Bronchial epithelial cell (primary cell): ENCODE results near the gene SLC37A1. TPM values are rescaled to one million over a fixed set of nuclear protein-coding genes. Genes with fewer than 3 reads are reported as not detected.

Experiments
- DNase-seq: peaks from one replicate; pipeline ENCODE4 v3.0.0-alpha.2; 2010; ENCODE audit warnings: low read depth
- FAIRE-seq: peaks from 2 replicates; lab custom pipeline; 2011; peaks lifted over from hg19 to GRCh38; lab: Jason Lieb, UNC
- H3K27me3 ChIP-seq: 2 replicates; pipeline ENCODE4 v1.5.1; 2011; ENCODE audit warnings: low read length; ENCODE audit not compliant: control insufficient read depth, insufficient read depth
- H3K36me3 ChIP-seq: 2 replicates; pipeline ENCODE4 v1.5.1; 2011; ENCODE audit warnings: low read length; ENCODE audit not compliant: control insufficient read depth, insufficient read depth
- H3K4me3 ChIP-seq: 2 replicates; pipeline ENCODE4 v1.5.1; 2011; ENCODE audit warnings: mild to moderate bottlenecking, low read depth, low read length, control low read depth
- CTCF ChIP-seq: IDR thresholded peaks from 2 replicates; pipeline ENCODE4 v1.5.1; 2011; ENCODE audit warnings: mild to moderate bottlenecking, moderate library complexity, low read length, control low read depth, inconsistent platforms; ENCODE audit not compliant: insufficient read depth, severe bottlenecking
- total RNA-seq: library from RNA; depleted of rRNA; stranded (reverse); fragments of >200 nt; gene quantifications from 2 replicates; pipeline ENCODE4 v1.2.1, GENCODE V29; 2014

Gene SLC37A1
- total RNA-seq, 1 donor from 2014 or later = 7.1 TPM

GRCh38 chr21:42523211-42523610, 9.6 kb downstream of the SLC37A1 start:
- H3K36me3 ChIP-seq = no peaks in the 10 kb centered on the region
- no peak overlapping the region for H3K4me3 ChIP-seq
- no peak for TF ChIP-seq CTCF
- no peak for DNase-seq
- H3K27me3 ChIP-seq = no peaks in the 10 kb centered on the region
- no peak for FAIRE-seq

- H3K27me3 ChIP-seq = no peaks in the 10 kb centered on the region
- FAIRE-seq = no peak
- no peaks in the 10 kb centered on the region for H3K36me3 ChIP-seq
- DNase-seq = no peak
- no peak for TF ChIP-seq CTCF
- no peak overlapping the region for H3K4me3 ChIP-seq
These were observed 10.3 kb downstream of the SLC37A1 start for GRCh38 chr21:42523941-42524340.

GRCh38 chr21:42524341-42525028, 10.8 kb downstream of the SLC37A1 start:
- H3K4me3 ChIP-seq = no peak overlapping the region
- H3K27me3 ChIP-seq = no peaks in the 10 kb centered on the region
- DNase-seq = peak; percentile 34
- FAIRE-seq = no peak
- no peak for TF ChIP-seq CTCF
- H3K36me3 ChIP-seq = no peaks in the 10 kb centered on the region

- H3K27me3 ChIP-seq = no peaks in the 10 kb centered on the region
- TF ChIP-seq CTCF = no peak
- DNase-seq (peak; percentile 50), FAIRE-seq (no peak)
- no peak overlapping the region for H3K4me3 ChIP-seq
- H3K36me3 ChIP-seq = no peaks in the 10 kb centered on the region
These were observed 11.5 kb downstream of the SLC37A1 start for GRCh38 chr21:42525029-42525581.

- DNase-seq (no peak), FAIRE-seq (no peak)
- Histone ChIP-seq H3K27me3 (no peaks in the 10 kb centered on the region), H3K36me3 (no peaks in the 10 kb centered on the region), H3K4me3 (no peak overlapping the region)
- TF ChIP-seq CTCF = no peak
These were observed 12.2 kb downstream of the SLC37A1 start for GRCh38 chr21:42525676-42526378.
